Embryonic facial prominence (tissue), 1 donor: ENCODE measurements around the gene ESRRA.
"Not testable (repeated sequence)": the region's sequence is repeated elsewhere in the genome, so short reads cannot be mapped to it uniquely, and the experiment has no call there.

Source experiments
- DNase-seq: peaks from one replicate; pipeline ENCODE4 v3.0.0-alpha.2; 2016; ENCODE audit errors: extremely low spot score

Gene ESRRA

DNA sequence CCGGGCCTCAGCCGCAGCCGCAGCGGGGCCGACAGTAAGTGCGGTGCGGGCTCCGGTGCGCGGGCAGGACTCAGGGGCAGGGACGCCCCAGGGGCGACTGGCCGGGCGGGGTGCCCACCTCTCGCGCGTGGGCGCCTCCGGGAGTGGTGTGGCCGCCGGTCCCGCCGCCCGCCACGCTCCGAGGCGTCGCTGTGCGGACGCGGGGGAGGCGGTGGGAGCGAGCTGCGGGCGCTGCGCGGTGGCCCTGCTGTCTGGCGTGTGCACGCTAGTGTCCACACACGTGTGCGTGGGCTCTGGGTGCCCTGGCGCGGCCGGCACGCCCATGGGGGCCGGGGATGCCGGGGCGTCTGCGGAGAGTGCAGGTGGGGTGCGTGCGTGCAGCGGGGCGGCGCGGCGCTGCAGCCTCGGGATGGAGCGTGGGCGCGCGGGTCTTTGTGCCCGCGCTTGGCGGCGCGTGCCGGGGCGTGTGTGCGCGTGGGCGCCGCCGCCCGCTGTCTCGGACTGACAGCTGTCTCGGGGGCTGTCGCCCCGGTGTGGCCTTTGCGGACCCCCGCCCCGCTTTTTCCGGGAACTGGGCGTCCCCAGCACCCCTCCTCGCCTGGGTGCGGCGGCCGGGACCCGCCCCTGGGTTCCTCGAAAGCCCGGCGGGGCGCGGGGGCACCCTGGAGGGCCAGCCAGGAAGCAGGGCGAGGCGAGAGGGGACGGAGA is 13.4 kb upstream of the ESRRA start:
- DNase-seq, result no peak

DNA sequence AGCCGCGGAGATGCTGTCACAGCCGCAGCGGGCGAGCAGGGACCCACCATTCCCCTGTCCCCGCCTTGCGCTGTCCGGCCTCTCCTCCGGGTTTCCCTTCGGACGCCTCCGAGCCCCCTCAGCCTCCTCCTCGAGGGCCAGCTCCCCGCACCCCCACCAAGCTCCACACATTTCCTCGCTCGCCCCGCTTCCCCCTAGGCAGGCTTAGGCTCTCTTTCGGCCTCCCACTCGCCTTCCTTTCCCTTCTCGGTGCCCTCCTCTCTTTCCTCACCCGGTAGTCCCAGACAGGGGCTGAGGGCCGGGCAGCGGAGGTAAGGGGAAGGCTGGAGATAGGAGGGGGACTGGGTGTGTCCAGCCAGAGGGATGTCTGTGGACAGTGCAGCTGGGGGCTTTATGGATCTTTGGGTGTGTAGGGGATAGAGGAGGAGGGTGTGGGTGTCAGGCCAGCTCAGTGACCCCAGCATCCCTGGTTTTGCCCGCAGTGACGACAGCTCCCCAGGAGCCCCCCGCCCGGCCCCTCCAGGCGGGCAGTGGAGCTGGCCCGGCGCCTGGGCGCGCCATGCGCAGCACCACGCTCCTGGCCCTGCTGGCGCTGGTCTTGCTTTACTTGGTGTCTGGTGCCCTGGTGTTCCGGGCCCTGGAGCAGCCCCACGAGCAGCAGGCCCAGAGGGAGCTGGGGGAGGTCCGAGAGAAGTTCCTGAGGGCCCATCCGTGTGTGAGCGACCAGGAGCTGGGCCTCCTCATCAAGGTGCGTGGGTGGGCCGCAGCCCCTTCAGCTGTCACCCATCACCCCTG is 12.7 kb upstream of the ESRRA start:
- no peak for DNase-seq

GRCh38 chr11:64294774-64295173 is 10.6 kb upstream of the ESRRA start:
- DNase-seq, result no peak

DNA sequence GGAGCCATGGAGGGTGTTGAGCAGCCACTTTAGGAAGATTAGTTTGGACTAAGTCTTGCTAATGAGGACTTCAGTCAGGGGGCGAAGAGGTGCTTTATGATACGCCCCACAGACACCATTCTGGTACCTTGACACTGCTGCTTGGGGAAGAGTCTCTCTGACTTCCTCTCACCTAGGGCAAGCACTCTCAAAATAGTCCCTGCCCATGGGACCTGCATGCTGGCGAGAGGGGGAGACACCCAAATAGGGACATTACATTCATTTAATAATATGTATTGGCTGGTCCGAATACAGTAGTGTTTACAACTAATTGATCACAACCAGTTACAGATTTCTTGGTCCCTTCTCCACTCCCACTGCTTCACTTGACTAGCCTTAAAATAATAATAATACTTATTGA is 9.6 kb upstream of the ESRRA start:
- no peak for DNase-seq

DNA sequence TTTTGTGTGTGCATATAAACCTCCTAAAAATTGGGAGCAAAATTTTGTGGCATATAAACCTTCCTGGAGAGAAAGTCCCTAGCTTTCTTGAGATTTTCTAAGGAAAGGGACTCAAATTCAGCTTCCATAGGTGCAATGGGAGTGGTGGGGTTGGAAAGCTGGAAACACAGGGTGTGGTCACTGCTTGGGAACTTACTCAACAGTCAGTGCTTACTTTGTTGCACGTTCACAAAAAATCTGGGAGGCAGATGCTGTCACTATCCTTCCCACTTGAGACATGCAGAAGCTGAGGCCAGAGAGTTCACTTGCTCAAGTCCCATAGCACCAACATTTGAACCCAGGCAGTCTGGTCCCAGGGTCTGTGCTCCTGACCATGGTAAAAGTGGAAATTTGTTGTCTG is 9.1 kb upstream of the ESRRA start:
- no peak for DNase-seq

GRCh38 chr11:64296830-64297698 is 8.3 kb upstream of the ESRRA start:
- DNase-seq, result no peak

DNA sequence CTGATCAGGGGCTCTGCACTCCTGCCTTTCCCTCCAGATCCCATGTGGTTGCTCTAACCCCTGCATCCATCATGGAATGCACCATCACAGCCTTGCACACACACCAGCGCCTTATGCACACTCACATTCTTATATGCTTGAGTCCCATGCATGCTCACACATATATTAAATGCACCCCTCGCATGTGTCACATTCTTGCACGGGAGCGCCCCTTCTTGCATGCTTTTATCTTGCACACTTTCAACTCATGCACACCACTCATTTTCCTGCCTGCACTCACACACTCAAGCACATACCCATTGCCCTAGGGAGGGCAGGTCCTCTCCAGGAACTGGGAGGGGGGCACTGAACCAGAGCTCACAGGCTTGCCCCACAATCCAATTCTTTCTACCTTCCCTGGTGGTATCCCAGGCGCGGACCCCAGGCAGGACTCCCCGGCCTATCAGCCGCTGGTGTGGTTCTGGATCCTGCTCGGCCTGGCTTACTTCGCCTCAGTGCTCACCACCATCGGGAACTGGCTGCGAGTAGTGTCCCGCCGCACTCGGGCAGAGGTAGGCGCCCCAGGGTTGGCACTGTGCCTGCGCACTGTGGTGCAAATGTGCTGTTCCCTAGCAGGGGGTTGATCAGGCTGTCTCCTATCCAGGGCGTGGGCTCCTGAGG is 7.5 kb upstream of the ESRRA start:
- no peak for DNase-seq

- DNase-seq, result no peak
Measured at GRCh38 chr11:64298966-64299846, 6.1 kb upstream of the ESRRA start.

- no peak for DNase-seq
Measured at GRCh38 chr11:64299847-64300648, 5.3 kb upstream of the ESRRA start, which contains the start of gene CATSPERZ. CATSPERZ (plus strand) TSS chr11:64300358; CDS start chr11:64300411, 53 bp downstream.

DNA sequence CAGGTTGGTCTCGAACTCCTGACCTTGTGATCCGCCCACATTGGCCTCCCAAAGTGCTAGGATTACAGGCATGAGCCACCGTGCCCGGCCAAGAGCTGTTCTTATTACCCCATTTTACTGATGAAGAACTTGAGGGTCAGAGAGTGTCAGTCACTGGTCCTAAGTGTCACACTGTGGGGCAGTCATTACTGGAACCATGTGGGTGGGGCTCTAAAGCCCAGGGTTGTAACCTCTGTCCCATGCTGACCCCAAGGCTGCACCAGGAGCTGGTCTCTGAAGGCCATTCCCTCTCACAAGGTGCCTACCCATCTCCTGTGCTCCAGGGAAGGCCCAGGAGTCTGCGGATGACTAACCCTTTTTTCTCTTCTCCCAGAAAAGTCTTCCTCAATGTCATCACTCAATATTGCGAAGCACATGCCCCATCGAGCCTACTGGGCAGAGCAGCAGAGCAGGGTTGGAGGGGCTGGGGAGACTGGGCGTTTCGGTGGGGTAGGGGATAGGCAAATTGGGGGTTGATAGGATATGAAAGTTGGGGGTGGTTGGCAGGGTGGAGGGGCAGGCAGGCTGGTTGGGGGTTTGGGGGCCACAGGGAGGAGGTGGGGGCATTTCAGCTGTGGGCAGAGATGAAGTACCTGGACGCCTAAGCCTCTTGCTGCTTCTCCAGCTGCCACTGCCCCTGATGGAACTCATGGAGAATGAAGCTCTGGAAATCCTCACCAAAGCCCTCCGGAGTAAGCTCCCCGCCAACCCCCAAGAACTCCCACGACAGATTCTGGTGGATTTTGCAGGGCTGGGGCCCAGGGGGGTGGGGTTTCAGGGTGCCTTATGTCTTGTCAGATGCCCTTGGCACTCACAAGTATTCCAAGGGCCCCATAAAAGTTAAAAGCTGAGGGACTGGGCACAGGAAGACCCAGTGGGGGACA is 2.0 kb upstream of the ESRRA start:
- no peak for DNase-seq

- no peak for DNase-seq
Measured at GRCh38 chr11:64304032-64304315, 1.4 kb upstream of the ESRRA start.

GRCh38 chr11:64304316-64305072 is 830 bp upstream of the ESRRA start:
- no peak for DNase-seq

GRCh38 chr11:64305691-64306562 is 603 bp downstream of the ESRRA start:
- DNase-seq, result no peak

GRCh38 chr11:64306563-64306875 is 1.2 kb downstream of the ESRRA start:
- no peak for DNase-seq

DNA sequence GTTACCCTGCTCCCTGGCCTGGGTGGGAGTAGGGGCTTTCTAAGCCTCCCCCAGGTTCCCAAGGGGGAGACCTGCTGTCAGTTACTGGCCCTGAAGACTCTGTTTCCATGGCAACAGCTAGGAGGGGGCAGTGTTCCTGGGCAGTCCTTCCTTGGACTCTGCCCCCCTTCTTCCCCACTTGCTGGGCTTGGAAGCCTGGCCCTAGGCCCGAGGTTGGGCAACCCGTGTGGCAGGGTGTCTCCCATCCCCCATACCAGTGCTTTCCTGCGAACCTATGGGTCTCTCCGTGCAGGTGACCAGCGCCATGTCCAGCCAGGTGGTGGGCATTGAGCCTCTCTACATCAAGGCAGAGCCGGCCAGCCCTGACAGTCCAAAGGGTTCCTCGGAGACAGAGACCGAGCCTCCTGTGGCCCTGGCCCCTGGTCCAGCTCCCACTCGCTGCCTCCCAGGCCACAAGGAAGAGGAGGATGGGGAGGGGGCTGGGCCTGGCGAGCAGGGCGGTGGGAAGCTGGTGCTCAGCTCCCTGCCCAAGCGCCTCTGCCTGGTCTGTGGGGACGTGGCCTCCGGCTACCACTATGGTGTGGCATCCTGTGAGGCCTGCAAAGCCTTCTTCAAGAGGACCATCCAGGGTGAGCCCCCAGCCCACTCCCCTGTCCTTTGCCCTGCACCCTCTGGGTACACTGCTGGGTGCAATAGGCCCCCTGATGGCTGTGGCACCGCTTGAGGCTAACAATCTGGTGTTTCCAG is 1.7 kb downstream of the ESRRA start:
- no peak for DNase-seq

GRCh38 chr11:64307795-64308194 is 2.5 kb downstream of the ESRRA start:
- DNase-seq, result not testable (repeated sequence)

DNA sequence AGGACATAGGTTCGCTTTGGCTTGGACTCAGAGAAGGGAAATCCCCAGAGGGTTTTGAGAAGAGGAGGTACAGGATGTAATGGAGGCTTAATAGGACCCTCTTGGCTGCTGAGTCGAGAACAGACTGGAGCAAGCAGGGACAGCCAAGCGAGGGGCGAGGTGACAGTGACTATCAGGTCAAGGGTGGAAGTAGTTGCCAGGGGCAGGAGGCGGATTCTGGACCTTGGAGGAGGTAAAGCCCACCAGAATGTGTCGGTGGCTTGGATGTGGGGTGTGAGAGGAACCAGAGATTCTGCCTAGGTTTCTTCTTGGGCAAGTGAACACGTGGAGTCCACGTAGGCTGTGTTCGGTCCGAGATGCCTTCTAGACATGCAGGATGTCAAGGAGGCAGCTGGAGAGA is 7.6 kb downstream of the ESRRA start:
- no peak for DNase-seq
